Activated CD4-positive, alpha-beta T cell treated with anti-CD3 and anti-CD28 coated beads, Interleukin-2, Interleukin-4, amounts not matched to agents 100 ng/mL and 50 ng/mL, durations not matched to agents 16 hours and 8 hours (primary cell): ENCODE results near the gene TAGAP.

Experiments
- DNase-seq: peaks from one replicate; pipeline ENCODE4 v3.0.0-alpha.2; 2020; ENCODE audit warnings: low spot score

Gene TAGAP

GRCh38 chr6:159044899-159045727 lies at the start of gene TAGAP:
Gene TAGAP (minus strand): TSS chr6:159044991. CDS start chr6:159044146, 845 bp downstream.
- DNase-seq, result peak; percentile 91

GRCh38 chr6:159093609-159094443 lies 49.0 kb upstream of the TAGAP start:
- no peak for DNase-seq

GRCh38 chr6:159092631-159093030 lies 47.8 kb upstream of the TAGAP start:
- DNase-seq, result no peak

GRCh38 chr6:159090530-159091480 lies 46.0 kb upstream of the TAGAP start:
- DNase-seq, result no peak

GRCh38 chr6:159089909-159090308 lies 45.1 kb upstream of the TAGAP start:
- DNase-seq, result no peak

GRCh38 chr6:159089443-159089842 lies 44.7 kb upstream of the TAGAP start:
- no peak for DNase-seq

- no peak for DNase-seq
Observed at GRCh38 chr6:159086033-159086618, 41.3 kb upstream of the TAGAP start.

- no peak for DNase-seq
Observed at GRCh38 chr6:159085396-159085895, 40.7 kb upstream of the TAGAP start.

- no peak for DNase-seq
Observed at GRCh38 chr6:159084493-159085091, 39.8 kb upstream of the TAGAP start.

GRCh38 chr6:159083146-159083545 lies 38.4 kb upstream of the TAGAP start:
- DNase-seq, result no peak

GRCh38 chr6:159082039-159082815 lies 37.4 kb upstream of the TAGAP start:
- DNase-seq, result no peak

- no peak for DNase-seq
Observed at GRCh38 chr6:159080217-159080976, 35.6 kb upstream of the TAGAP start.

- no peak for DNase-seq
Observed at GRCh38 chr6:159079367-159079766, 34.6 kb upstream of the TAGAP start.

- no peak for DNase-seq
Observed at GRCh38 chr6:159077123-159077522, 32.3 kb upstream of the TAGAP start.

- DNase-seq, result no peak
Observed at GRCh38 chr6:159075506-159076228, 30.9 kb upstream of the TAGAP start.

- no peak for DNase-seq
Observed at GRCh38 chr6:159074876-159075275, 30.1 kb upstream of the TAGAP start.

GRCh38 chr6:159074120-159074684 lies 29.4 kb upstream of the TAGAP start:
- DNase-seq, result no peak
